Stimulated activated CD8-positive, alpha-beta memory T cell treated with anti-CD3 and anti-CD28 coated beads, Interleukin-12 subunit alpha, Interleukin-12 subunit beta, amount 100 ng/mL, for 4 hours (primary cell): ENCODE data around the gene RAB35.
"Not testable (repeated sequence)": the region's sequence is repeated elsewhere in the genome, so short reads cannot be mapped to it uniquely, and the experiment has no call there.

Experiments used
- DNase-seq: peaks from one replicate; pipeline ENCODE4 v3.0.0-alpha.2; 2020; ENCODE audit warnings: low read depth

RAB35 gene

DNA sequence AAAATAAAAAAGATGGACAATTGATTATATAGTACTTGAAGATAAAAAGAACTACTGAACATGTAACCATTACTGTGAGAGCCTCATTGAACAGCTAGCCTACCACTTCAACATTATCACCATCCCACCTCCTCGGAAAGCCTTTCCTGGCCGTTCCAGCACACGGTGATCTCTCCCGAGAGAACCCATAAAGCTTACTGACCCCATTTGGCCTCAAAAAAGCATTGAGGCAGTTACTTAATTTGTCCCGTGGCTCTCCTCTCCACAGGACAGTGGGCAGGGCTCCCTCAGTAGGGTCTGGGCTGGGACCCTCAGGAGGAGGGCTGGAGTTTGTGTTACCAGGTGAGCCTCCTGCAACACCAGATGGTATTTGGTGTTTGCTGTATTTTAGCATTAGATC lies 55.8 kb downstream of the RAB35 start:
- DNase-seq: no peak

DNA sequence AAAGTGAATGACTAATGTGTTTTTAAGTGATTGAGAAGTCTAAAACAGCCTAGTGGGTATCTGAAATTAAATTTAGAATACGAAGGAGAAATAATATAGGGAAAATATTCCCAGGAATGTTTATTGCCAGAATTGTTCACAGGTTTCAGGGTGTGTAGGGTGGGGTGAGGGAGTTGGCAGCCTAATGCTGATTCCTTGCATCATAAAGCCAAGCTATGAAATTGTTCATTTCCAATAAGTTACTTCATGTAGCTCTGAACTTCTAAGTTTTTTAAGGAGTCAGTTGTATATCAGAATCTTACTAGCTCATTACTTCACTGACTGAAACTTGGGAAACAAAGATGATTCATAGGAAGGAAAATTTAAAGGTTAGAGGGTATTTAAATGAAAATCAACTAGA lies 56.4 kb downstream of the RAB35 start:
- DNase-seq: no peak

DNA sequence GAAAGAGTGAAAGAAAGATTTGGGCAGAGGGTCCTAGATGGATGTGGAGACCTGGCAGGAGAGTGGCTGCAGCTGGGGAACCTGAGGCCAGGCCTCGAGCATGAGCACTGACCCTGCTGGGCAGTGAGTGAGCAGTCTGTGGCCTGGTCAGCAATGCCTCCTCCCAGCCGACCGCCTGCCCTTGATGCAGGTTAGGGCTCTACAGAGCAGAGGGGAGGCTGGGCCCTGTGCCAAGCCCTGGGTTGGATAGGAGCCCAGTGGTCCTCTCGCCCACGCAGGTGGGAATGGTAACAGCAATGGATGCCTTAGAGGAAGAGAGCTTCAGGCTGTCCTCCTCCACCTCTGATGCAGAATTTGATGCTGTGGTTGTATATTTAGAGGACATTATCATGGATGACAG lies 59.8 kb downstream of the RAB35 start:
- DNase-seq: no peak

- DNase-seq: no peak
Measured at GRCh38 chr12:120055231-120056000, 61.1 kb downstream of the RAB35 start.

DNA sequence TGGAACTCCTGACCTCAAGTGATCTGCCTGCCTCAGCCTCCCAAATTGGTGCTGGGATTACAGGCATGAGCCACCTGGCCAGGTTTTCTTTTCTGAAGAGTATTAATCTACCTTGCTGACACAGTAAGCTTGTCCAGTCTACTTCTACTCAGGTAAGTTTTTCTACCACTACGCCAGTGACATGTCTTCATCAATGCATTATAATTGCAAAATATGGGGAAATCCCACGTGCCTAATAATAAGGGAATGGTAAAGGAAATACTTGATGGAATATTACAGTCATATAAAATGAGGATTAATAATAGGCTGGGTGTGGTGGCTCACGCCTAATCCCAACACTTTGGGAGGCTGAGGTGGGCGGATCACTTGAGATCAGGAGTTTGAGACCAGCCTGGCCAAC lies 62.3 kb downstream of the RAB35 start:
- DNase-seq: no peak

GRCh38 chr12:120051535-120051934 lies 65.0 kb downstream of the RAB35 start:
- no peak for DNase-seq

- no peak for DNase-seq
Measured at GRCh38 chr12:120049426-120049825, 67.1 kb downstream of the RAB35 start.

- DNase-seq: no peak
Measured at GRCh38 chr12:120048263-120048662, 68.3 kb downstream of the RAB35 start.

- DNase-seq: no peak
Measured at GRCh38 chr12:120047072-120047471, 69.5 kb downstream of the RAB35 start.

DNA sequence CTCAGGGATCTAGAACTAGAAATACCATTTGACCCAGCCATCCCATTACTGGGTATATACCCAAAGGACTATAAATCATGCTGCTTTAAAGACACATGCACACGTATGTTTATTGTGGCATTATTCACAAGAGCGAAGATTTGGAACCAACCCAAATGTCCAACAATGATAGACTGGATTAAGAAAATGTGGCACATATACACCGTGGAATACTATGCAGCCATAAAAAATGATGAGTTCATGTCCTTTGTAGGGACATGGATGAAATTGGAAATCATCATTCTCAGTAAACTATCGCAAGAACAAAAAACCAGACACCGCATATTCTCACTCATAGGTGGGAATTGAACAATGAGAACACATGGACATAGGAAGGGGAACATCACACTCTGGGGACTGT lies 71.2 kb downstream of the RAB35 start:
- not testable (repeated sequence) for DNase-seq
